ENCODE data around the gene CHIC2.

The CHIC2 gene

GRCh38 chr4:53997898-53998297 lies 66.5 kb downstream of the CHIC2 start:
- no peak for DNase-seq

- peak in 1 of 2 donors; percentile 17 for DNase-seq
Measured at GRCh38 chr4:53994382-53995102, 69.9 kb downstream of the CHIC2 start.

- DNase-seq, result no peak
Measured at GRCh38 chr4:53992785-53993184, 71.6 kb downstream of the CHIC2 start.

- DNase-seq, result no peak
Measured at GRCh38 chr4:53991821-53992220, 72.6 kb downstream of the CHIC2 start.

GRCh38 chr4:53990641-53991040 lies 73.8 kb downstream of the CHIC2 start:
- DNase-seq, result no peak

- DNase-seq, result no peak
Measured at GRCh38 chr4:53987761-53988171, 76.6 kb downstream of the CHIC2 start.

- no peak for DNase-seq
Measured at GRCh38 chr4:53986062-53986461, 78.3 kb downstream of the CHIC2 start.

GRCh38 chr4:53981567-53981966 lies 82.8 kb downstream of the CHIC2 start:
- DNase-seq, result no peak

GRCh38 chr4:53981066-53981465 lies 83.3 kb downstream of the CHIC2 start:
- no peak for DNase-seq

- DNase-seq, result no peak
Measured at GRCh38 chr4:53974561-53974960, 89.8 kb downstream of the CHIC2 start.

GRCh38 chr4:53967986-53968385 lies 96.4 kb downstream of the CHIC2 start:
- DNase-seq, result no peak

GRCh38 chr4:53963781-53964180 lies 100.6 kb downstream of the CHIC2 start:
- DNase-seq, result no peak

- DNase-seq, result no peak
Measured at GRCh38 chr4:53963336-53963735, 101.1 kb downstream of the CHIC2 start.

GRCh38 chr4:53962516-53963225 lies 101.7 kb downstream of the CHIC2 start:
- DNase-seq, result no peak

GRCh38 chr4:53961351-53961750 lies 103.1 kb downstream of the CHIC2 start:
- no peak for DNase-seq

- no peak for DNase-seq
Measured at GRCh38 chr4:53960843-53961242, 103.6 kb downstream of the CHIC2 start.
